Measurements from ENCODE around the gene TEX9.

DNA sequence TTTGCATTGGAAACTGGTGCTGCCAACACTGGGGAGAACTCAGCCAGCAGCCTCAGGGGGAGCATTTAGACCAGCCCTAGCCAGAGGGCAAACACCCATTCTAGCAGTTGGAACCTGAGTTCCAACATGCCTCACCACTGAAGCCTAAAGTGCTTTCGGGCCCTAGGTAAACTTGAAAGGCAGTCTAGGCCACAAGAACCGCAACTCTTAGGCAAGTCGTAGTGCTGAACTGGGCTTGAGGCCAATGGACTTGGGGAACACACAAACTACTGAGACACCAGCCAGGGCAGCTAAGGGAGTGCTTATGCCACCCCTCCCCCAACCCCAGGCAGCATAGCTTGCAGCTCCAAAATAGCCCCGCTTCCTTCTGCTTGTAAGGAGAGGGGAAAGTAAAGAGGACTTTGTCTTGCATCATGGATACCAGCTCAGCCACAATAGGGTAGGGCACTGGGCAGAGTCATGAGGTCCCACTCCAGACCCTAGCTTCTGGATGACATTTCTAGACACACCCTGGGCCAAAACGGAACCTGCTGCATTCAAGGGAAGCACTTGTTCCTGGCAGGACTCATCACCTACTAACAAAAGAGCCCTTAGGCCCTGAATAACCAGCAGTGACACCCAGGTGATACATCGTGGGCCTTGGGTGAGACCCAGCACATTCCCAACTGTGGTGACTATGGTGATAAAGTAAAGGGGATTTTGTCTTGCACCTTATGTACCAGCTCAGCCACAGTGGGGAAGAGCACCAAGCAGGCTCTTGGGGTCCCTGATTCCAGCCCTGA is 37.3 kb upstream of the TEX9 start:
- TF ChIP-seq EP300 (IDR thresholded peaks at IDR 0.05) (no peak), POLR2A (IDR thresholded peaks at IDR 0.05) (no peak)
- TF ChIP-seq, protein P1, sequence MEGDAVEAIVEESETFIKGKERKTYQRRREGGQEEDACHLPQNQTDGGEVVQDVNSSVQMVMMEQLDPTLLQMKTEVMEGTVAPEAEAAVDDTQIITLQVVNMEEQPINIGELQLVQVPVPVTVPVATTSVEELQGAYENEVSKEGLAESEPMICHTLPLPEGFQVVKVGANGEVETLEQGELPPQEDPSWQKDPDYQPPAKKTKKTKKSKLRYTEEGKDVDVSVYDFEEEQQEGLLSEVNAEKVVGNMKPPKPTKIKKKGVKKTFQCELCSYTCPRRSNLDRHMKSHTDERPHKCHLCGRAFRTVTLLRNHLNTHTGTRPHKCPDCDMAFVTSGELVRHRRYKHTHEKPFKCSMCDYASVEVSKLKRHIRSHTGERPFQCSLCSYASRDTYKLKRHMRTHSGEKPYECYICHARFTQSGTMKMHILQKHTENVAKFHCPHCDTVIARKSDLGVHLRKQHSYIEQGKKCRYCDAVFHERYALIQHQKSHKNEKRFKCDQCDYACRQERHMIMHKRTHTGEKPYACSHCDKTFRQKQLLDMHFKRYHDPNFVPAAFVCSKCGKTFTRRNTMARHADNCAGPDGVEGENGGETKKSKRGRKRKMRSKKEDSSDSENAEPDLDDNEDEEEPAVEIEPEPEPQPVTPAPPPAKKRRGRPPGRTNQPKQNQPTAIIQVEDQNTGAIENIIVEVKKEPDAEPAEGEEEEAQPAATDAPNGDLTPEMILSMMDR (IDR thresholded peaks at IDR 0.05): no peak
